ENCODE measurements around the gene MMP8. TPM values are rescaled to one million over a fixed set of nuclear protein-coding genes. Genes with fewer than 3 reads are reported as not detected.

MMP8 gene
- polyA plus RNA-seq, 1 experiment: not detected

DNA sequence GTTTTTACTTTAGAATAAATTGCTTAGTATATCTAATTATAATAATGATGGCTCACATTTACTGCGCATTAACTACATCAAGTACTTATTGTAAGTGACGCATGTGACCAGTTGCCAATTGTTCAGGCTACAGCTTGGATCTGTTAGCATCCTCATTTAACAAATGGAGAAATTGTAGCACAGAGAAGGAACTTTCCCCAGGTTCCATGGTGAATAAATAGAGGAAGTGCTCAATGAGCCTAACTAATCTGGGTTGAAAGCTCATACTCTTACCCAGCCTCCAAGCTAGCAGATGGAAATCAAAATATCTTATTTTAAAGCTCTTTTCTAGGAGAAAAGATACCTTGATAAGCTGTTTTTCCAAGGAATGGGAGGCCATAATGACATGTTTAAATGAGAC is 39.0 kb downstream of the MMP8 start:
- H3K27me3 ChIP-seq (ENCODE audit: control insufficient read depth, insufficient read depth, low read length): peaks cover 5% of the 10 kb centered on the region
- POLR2A ChIA-PET: interaction anchor here (0.5 kb wide), 1 partner anchor 41 kb away, joined by 4 read pairs; no protein-coding TSS in a partner anchor
- no peak overlapping the region for H3K4me3 ChIP-seq (ENCODE audit: low read depth, low read length)
- CTCF ChIA-PET: interaction anchor here (1.0 to 1.1 kb wide), 2 partner anchors 29 to 398 kb away, joined by 3 read pairs; no protein-coding TSS in a partner anchor
- DNase-seq (ENCODE audit: low read depth): no peak
- no peaks in the 10 kb centered on the region for H3K36me3 ChIP-seq (ENCODE audit: control insufficient read depth, insufficient read depth, low read length)
- no peak for TF ChIP-seq CTCF (IDR thresholded peaks at IDR 0.05; ENCODE audit: insufficient read depth, low read depth, low read length)

- ChIA-PET CTCF (interaction anchor here (0.8 to 1.1 kb wide), 3 partner anchors 19 to 397 kb away, joined by 3 read pairs; no protein-coding TSS in a partner anchor), POLR2A (no interaction called here)
- H3K27me3 ChIP-seq (ENCODE audit: control insufficient read depth, insufficient read depth, low read length): peaks cover 5% of the 10 kb centered on the region
- H3K4me3 ChIP-seq (ENCODE audit: low read depth, low read length): no peak overlapping the region
- DNase-seq (ENCODE audit: low read depth): no peak
- H3K36me3 ChIP-seq (ENCODE audit: control insufficient read depth, insufficient read depth, low read length): no peaks in the 10 kb centered on the region
- TF ChIP-seq CTCF (IDR thresholded peaks at IDR 0.05; ENCODE audit: insufficient read depth, low read depth, low read length): no peak
These were observed 39.4 kb downstream of the MMP8 start for GRCh38 chr11:102685338-102685737.

DNA sequence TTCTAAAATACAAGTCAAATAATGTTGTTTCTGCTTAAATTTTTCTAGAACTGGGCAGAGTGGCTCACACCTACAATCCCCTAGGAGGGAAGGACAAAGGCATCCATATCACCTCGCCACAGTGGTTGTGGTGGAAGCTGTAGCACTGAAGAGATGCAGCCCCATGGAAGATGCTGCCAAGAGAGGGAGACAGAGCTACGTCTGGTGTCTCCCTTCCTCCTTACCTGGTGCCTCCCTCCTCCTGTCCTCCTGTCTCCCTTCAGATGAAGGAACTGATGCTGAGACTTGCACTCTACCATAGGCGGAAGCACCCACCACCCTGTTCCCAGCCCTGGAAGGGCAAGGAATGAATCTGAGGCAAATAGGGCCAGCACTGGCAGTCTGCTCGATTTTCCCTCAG is 41.5 kb downstream of the MMP8 start:
- H3K36me3 ChIP-seq (ENCODE audit: control insufficient read depth, insufficient read depth, low read length): no peaks in the 10 kb centered on the region
- no peak for DNase-seq (ENCODE audit: low read depth)
- peaks cover 8% of the 10 kb centered on the region for H3K27me3 ChIP-seq (ENCODE audit: control insufficient read depth, insufficient read depth, low read length)
- ChIA-PET POLR2A (no interaction called here), CTCF (interaction anchor here (0.7 to 0.9 kb wide), 2 partner anchors 17 to 29 kb away, joined by 3 to 5 read pairs; no protein-coding TSS in a partner anchor)
- no peak for TF ChIP-seq CTCF (IDR thresholded peaks at IDR 0.05; ENCODE audit: insufficient read depth, low read depth, low read length)
- no peak overlapping the region for H3K4me3 ChIP-seq (ENCODE audit: low read depth, low read length)

GRCh38 chr11:102680945-102681344 is 43.8 kb downstream of the MMP8 start:
- Histone ChIP-seq H3K27me3 (ENCODE audit: control insufficient read depth, insufficient read depth, low read length) (peaks cover 10% of the 10 kb centered on the region), H3K36me3 (ENCODE audit: control insufficient read depth, insufficient read depth, low read length) (no peaks in the 10 kb centered on the region), H3K4me3 (ENCODE audit: low read depth, low read length) (no peak overlapping the region)
- no peak for TF ChIP-seq CTCF (IDR thresholded peaks at IDR 0.05; ENCODE audit: insufficient read depth, low read depth, low read length)
- CTCF ChIA-PET: no interaction called here
- DNase-seq (ENCODE audit: low read depth): peak; percentile 30
- POLR2A ChIA-PET: no interaction called here

DNA sequence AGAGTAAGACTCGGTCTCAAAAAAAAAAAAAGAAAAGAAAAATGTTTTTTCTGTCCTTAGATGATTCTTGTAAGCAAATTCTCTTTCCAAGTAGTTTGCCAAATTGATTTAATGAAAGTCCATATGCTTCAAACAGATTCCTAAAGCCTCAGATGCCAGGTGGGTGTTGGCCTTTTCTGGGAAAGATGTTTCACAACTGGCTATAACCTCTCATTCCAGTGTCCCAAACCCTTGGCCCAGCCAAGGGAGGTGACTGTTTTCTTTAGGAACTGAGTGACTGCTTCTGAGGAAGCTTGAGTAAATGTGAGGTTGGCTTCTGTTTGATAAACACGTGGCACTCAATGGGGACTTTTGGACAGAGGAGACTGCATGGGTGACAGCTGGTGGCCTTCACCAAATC is 46.7 kb downstream of the MMP8 start:
- Histone ChIP-seq H3K36me3 (ENCODE audit: control insufficient read depth, insufficient read depth, low read length) (no peaks in the 10 kb centered on the region), H3K4me3 (ENCODE audit: low read depth, low read length) (no peak overlapping the region), H3K27me3 (ENCODE audit: control insufficient read depth, insufficient read depth, low read length) (peaks cover 4% of the 10 kb centered on the region)
- no peak for TF ChIP-seq CTCF (IDR thresholded peaks at IDR 0.05; ENCODE audit: insufficient read depth, low read depth, low read length)
- CTCF ChIA-PET: interaction anchor here (7.5 kb wide), 1 partner anchor 11 kb away, joined by 55 read pairs; no protein-coding TSS in a partner anchor
- no peak for DNase-seq (ENCODE audit: low read depth)
- POLR2A ChIA-PET: no interaction called here

All from BJ (cell line).